HepG2 (cell line): ENCODE results near the gene DEPDC1B. TPM values are rescaled to one million over a fixed set of nuclear protein-coding genes. Genes with fewer than 3 reads are reported as not detected.

Experiments used
- AHDC1 ChIP-seq: sonication (generic); formaldehyde crosslinking; IDR thresholded peaks from 2 replicates; pipeline ENCODE4 v1.5.1; 2020; ENCODE audit warnings: mild to moderate bottlenecking, missing genetic modification reagents, borderline replicate concordance
- ATF5 ChIP-seq: sonication (generic); formaldehyde crosslinking; IDR thresholded peaks from 2 replicates; pipeline ENCODE4 v1.4.0; 2020; ENCODE audit warnings: mild to moderate bottlenecking, low read depth, missing genetic modification reagents
- BCL6 ChIP-seq: IDR thresholded peaks from 2 replicates; pipeline ENCODE4 v1.6.1; 2016; ENCODE audit warnings: missing genetic modification reagents, missing compliant biosample characterization
- CREBL2 ChIP-seq: sonication (generic); formaldehyde crosslinking; IDR thresholded peaks from 2 replicates; pipeline ENCODE4 v1.8.1; 2023; ENCODE audit warnings: missing genetic modification reagents, mild to moderate bottlenecking, borderline replicate concordance
- E2F2 ChIP-seq: sonication (generic); formaldehyde crosslinking; IDR thresholded peaks from 2 replicates; pipeline ENCODE4 v1.4.0; 2020; ENCODE audit warnings: missing genetic modification reagents, borderline replicate concordance
- ESRRA ChIP-seq: sonication (generic); formaldehyde crosslinking; IDR thresholded peaks from 2 replicates; pipeline ENCODE4 v1.5.1; 2020; ENCODE audit warnings: mild to moderate bottlenecking, low read depth, missing genetic modification reagents
- FOXA3 ChIP-seq: IDR thresholded peaks from 2 replicates; pipeline ENCODE4 v1.6.1; 2016; ENCODE audit warnings: missing genetic modification reagents, missing compliant biosample characterization
- FOXJ3 ChIP-seq: sonication (generic); formaldehyde crosslinking; IDR thresholded peaks from 2 replicates; pipeline ENCODE4 v1.4.0; 2020; ENCODE audit warnings: missing genetic modification reagents, mild to moderate bottlenecking, borderline replicate concordance
- GATAD2A ChIP-seq: IDR thresholded peaks from 2 replicates; pipeline ENCODE4 v1.6.1; 2016
- HMG20A ChIP-seq: IDR thresholded peaks from 2 replicates; pipeline ENCODE4 v1.6.1; 2016; ENCODE audit warnings: borderline replicate concordance
- NFE2L1 ChIP-seq: sonication (generic); formaldehyde crosslinking; IDR thresholded peaks from 2 replicates; pipeline ENCODE4 v1.4.0; 2020; ENCODE audit warnings: missing genetic modification reagents, mild to moderate bottlenecking, borderline replicate concordance
- NR2F1 ChIP-seq, 2 experiments: fragments of 450-650 bp in 1 of 2; formaldehyde crosslinking in 1 of 2; IDR thresholded peaks; 2 replicates each; pipeline versions ENCODE4 v1.5.0 to v1.6.1; 2016 to 2020; ENCODE audit warnings: mild to moderate bottlenecking in 1 of 2, missing compliant biosample characterization in 1 of 2, missing genetic modification reagents in 1 of 2, moderate library complexity in 1 of 2
- PPARG ChIP-seq: conservative IDR thresholded peaks from 2 replicates; pipeline ENCODE4 v1.6.1; 2016; ENCODE audit warnings: missing biosample characterization, missing genetic modification reagents
- RBM39 ChIP-seq: fragments of 200-400 bp; formaldehyde crosslinking; IDR thresholded peaks from one replicate; pipeline ENCODE4 v1.6.1; 2018; ENCODE audit warnings: antibody characterized with exemption, mild to moderate bottlenecking, low read depth, low read length; ENCODE audit not compliant: poor library complexity, severe bottlenecking
- SMAD3 ChIP-seq: sonication (generic); formaldehyde crosslinking; IDR thresholded peaks from 2 replicates; pipeline ENCODE4 v1.4.0; 2020; ENCODE audit warnings: missing genetic modification reagents
- TBX2 ChIP-seq: sonication (generic); formaldehyde crosslinking; IDR thresholded peaks from 2 replicates; pipeline ENCODE4 v1.5.0; 2020; ENCODE audit warnings: missing genetic modification reagents, mild to moderate bottlenecking, borderline replicate concordance
- TGIF2 ChIP-seq: IDR thresholded peaks from 2 replicates; pipeline ENCODE4 v1.6.1; 2016; ENCODE audit warnings: control low read depth, missing compliant biosample characterization
- U2AF2 ChIP-seq: fragments of 200-400 bp; formaldehyde crosslinking; IDR thresholded peaks from 2 replicates; pipeline ENCODE4 v1.6.1; 2017; ENCODE audit warnings: low read depth, mild to moderate bottlenecking, low read length
- ZBTB49 ChIP-seq: sonication (generic); formaldehyde crosslinking; IDR thresholded peaks from 2 replicates; pipeline ENCODE4 v1.4.0; 2020; ENCODE audit warnings: missing genetic modification reagents, borderline replicate concordance
- ZSCAN21 ChIP-seq: sonication (generic); formaldehyde crosslinking; IDR thresholded peaks from 2 replicates; pipeline ENCODE4 v1.8.0; 2022; ENCODE audit warnings: mild to moderate bottlenecking, missing genetic modification reagents, moderate library complexity, borderline replicate concordance
- polyA plus RNA-seq, 8 experiments: library from polyadenylated mRNA; depleted of rRNA in 3 of 8; stranded (reverse) in 7 of 8; unstranded in 1 of 8; fragments of >200 nt; fragmentation: Illumina TruSeq in 4 of 8; extraction: Trizol in 4 of 8; gene quantifications; 2 replicates each; pipeline versions ENCODE4 v1.2.1 to v1.2.3, GENCODE V29; 2011 to 2016; ENCODE audit warnings: low read depth in 4 of 8, missing spikeins in 1 of 8, mixed read lengths in 1 of 8; ENCODE audit not compliant: insufficient read depth in 1 of 8
- total RNA-seq, 5 experiments: library from RNA; depleted of rRNA; stranded (reverse); fragments of >200 nt; fragmentation: Illumina TruSeq; extraction: Trizol; gene quantifications; 2 replicates each; pipeline ENCODE4 v1.2.3, GENCODE V29; 2016; ENCODE audit warnings: low read depth in 1 of 5

Gene DEPDC1B
- total and polyA plus RNA-seq, 2 of the 13 experiments (the other 11 are each of a cell fraction or from before 2014, with no cell fraction given): 29.5 to 51.3 TPM

GRCh38 chr5:60563696-60564324, 136.2 kb downstream of the DEPDC1B start (continued):
- no peak for TF ChIP-seq ZSCAN21 (CRISPR knock-in tag)
- TF ChIP-seq U2AF2: no peak
- no peak for TF ChIP-seq RBM39
- peak; percentile 81 for TF ChIP-seq GATAD2A (CRISPR knock-in tag)
- TF ChIP-seq TGIF2 (CRISPR knock-in tag): no peak
- no peak for TF ChIP-seq ATF5 (CRISPR knock-in tag)
- TF ChIP-seq BCL6 (CRISPR knock-in tag): peak; percentile 58
- TF ChIP-seq FOXJ3 (CRISPR knock-in tag): no peak
- TF ChIP-seq FOXA3 (CRISPR knock-in tag): peak; percentile 40
- TF ChIP-seq E2F2: no peak
- TF ChIP-seq TBX2 (CRISPR knock-in tag): no peak
- TF ChIP-seq AHDC1 (CRISPR knock-in tag): peak; percentile 78
- no peak for TF ChIP-seq PPARG (CRISPR knock-in tag)
- no peak for TF ChIP-seq ZBTB49 (CRISPR knock-in tag)
- TF ChIP-seq NR2F1 (CRISPR knock-in tag; IDR thresholded peaks at IDR 0.05): peak; percentile 81 to 82
- TF ChIP-seq HMG20A: peak; percentile 77; the same call in 1 of the 2 replicates
- no peak for TF ChIP-seq ESRRA (CRISPR knock-in tag)
- peak; percentile 54; the same call in 1 of the 2 replicates for TF ChIP-seq SMAD3
- TF ChIP-seq CREBL2 (CRISPR knock-in tag): no peak
- TF ChIP-seq NFE2L1 (CRISPR knock-in tag): no peak
